GM21786 (cell line): ENCODE data around the gene SORCS1.
A peak's percentile ranks its signal among the peaks of the same experiment; 100 is the strongest.

ENCODE experiments used
- ATAC-seq: cut with Tn5 transposase; IDR thresholded peaks from one replicate; pipeline ENCODE4 v1.9.1; 2021; ENCODE audit not compliant: unreplicated experiment

Gene SORCS1

DNA sequence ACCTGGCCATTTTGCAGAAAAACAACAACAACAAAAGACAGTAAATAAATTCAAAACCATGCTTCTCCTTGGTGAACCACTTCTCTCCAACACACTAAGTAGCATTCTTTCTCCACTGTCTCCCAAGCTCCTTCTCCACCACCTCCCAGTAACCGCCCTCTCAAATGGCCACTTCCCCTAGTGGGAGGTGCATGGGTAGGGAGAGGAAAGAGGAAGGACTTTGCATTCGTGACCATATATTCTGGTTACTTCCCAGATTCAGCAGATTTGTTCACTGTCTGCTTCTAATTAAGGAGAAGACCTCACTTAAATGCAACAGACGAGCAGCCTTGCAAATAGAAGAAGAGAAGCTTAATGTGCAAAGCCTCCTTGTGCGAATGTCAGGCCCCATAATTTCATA lies 166.8 kb downstream of the SORCS1 start:
- ATAC-seq, result no peak

DNA sequence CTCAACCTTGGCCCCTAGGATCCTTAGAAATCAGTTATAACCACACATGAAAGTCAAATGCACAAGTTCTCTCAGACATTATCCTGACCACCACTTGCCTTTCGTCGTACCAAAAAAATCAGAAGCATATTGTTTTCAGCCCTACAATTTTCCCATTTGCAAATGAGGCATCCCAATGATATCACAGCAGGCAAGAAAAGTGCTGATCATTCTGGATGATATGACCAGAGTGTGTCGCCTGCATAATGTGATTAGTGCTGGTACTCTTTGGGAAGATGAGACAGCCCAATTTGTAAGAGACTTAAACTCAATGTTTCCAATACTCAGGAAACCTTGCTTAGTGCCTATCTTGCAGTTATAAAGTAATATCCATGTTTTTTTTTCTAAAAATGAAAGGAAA lies 168.0 kb downstream of the SORCS1 start:
- no peak for ATAC-seq

DNA sequence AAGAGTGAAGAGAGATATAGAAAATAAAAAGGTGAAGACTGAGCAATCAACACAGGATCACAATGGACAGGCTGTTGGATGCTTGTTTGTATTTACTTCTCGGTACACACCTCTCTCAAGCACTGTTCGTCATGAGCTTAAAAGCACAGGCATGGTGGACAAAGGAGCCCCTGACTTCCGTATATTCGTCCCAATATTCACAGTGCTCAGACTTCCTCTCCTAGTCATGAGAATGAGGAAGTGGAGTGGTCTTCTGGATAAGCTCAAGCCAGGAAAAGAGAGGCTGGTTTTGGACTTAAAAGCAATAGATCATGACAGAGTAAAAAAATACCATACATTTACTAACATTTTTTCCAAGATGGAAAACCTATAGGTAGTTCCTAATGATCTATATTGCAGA lies 172.5 kb downstream of the SORCS1 start:
- no peak for ATAC-seq

GRCh38 chr10:106991091-106991490 lies 173.4 kb downstream of the SORCS1 start:
- ATAC-seq, result no peak

DNA sequence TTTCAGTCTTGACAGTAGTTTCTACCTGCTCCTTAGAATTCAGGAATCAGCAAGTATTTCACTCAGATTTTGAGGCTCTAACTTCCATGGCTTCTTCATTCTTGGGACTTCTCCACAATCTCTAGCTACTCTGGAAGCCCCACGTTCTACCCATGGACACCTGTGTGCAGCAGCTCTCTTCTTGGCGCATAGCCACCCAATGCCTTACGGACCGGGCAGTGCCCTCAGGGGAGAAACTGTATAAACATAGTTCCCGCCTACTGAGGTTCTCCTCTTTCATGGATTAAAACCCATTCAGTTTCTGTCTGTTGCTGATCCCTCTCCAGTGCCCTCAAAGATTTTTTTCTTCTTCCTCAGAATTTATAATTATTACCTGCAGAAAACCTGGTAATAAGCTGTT lies 177.1 kb downstream of the SORCS1 start:
- ATAC-seq, result no peak

- ATAC-seq, result no peak
Measured at GRCh38 chr10:106982268-106982667, 182.2 kb downstream of the SORCS1 start.

DNA sequence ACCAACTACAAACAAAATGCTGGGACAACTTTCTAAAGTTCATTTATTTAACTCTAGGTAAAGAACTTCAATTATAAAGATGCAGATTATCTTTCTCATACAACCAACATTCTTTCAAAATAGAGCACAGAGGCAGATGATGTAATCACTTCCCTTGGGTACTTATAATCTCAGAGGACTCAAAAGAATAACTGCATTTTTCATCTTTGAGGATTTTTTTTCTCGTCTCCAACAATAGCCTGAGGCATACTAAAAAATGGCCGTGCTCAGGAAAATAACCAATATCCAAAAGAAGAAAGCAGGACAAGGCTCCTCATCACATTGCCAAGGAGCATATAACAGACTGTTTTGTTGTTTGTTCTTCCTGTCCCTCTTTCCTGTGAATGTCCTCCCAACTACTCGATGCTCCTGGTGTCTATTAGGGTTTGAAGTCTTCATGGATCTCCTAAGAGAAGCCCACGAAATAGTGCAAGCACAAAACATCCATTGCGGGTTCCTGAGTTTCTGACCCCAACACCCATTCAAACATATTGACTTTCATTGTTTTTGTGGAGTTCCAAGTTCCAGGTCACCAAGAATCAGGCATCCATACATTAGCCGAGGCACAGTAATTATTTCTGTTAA lies 182.9 kb downstream of the SORCS1 start:
- no peak for ATAC-seq

DNA sequence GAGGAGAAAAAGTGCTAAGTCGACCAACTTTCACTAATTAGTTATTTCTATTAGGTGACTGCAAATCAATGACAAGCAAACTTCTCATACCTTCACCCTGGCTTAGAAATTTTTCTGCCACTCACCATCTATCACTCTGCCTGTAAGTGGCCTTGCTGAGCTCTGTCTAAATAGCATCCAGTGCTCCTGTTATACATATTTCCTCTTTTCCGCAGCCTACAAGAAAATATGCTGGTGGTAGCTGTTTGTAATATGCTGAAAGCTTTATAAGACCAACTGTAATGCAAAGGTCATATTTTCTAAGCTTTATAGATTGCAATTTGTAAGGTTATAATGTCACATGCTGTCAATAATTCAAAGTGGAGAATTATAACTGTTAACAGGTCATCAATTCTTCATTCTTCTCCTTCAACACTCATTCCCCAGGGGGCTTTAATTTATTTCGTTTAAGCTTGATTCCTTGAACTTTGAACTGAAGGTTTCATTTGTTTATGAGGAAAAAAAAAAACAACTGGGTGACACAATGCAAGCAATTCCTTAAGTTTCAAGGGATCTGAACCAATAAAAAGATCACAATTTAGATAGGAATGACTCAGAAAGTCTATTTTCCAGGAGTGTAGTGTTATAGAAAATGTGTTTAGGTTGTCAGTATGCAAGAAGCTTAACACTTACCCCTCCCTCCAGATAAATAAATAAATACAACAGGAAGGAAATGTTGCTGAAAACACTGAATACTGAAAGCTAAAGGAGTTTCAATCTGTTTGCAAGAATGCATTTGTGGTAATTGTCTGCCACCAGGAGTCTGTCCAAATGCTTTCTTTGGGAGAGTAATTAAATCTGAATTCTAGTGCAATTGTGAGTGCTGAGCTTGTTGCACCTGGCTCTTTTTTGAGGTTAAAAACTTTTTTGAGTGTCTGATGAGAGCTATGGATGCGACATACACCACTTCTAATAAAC lies 183.7 kb downstream of the SORCS1 start:
- peak; percentile 88 for ATAC-seq

DNA sequence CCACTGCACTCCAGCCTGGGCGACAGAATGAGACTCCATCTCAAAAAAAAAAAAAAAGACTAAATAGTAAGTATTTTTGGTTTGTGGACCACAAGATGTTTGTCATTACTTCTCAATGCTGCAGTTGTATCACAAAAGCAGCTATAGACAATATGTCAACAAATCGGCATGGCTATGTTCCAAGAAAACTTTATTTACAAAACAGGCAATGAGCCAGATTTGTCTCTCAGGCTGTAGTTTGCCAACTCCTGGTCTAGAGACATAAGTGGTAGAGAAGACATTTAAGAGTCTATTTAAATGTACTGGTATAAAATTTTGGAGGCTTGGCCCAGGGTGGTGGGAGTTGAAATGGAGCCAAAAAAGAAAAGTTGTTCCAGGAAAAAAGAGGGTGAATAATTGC lies 185.8 kb downstream of the SORCS1 start:
- ATAC-seq, result no peak

GRCh38 chr10:106973716-106974115 lies 190.8 kb downstream of the SORCS1 start:
- no peak for ATAC-seq

GRCh38 chr10:106973288-106973687 lies 191.2 kb downstream of the SORCS1 start:
- no peak for ATAC-seq

DNA sequence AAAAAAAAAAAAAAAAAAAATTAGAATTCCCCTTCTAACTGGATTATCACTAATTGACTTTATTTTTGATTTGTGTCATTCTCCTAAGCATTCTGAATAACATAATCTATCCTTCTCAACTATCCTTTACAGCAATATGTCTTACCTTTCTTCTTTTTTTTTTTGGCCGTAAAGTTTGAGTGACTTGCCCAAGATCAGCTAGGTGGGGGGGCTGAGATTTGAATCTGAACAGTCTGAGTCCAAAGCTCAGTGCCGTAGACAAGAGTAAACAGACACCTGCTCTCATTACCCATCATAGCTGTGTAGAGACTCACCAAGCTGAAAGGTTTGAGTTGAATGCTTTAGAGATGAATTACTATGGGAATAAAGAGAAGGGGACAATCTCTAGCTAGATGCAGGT lies 192.1 kb downstream of the SORCS1 start:
- no peak for ATAC-seq

DNA sequence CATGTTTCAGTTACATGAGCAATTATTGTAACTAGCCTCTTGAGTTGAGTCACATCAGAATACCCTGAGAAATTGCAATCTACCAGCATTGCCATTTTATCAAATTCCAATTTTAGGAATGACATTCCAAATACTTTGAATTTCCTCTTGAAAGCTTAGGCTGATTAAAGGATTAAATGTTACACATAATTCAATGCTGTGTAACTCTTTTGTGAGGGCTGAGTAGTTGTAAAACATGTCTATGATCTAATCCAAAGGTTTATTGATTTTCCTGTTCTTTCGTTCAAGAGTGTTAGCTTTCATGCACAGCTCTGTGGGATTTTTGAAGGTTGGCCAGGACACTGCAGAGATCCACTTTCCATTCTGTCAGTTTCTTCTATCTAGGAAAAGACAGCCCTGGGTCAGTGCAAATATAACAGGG lies 193.1 kb downstream of the SORCS1 start:
- no peak for ATAC-seq

DNA sequence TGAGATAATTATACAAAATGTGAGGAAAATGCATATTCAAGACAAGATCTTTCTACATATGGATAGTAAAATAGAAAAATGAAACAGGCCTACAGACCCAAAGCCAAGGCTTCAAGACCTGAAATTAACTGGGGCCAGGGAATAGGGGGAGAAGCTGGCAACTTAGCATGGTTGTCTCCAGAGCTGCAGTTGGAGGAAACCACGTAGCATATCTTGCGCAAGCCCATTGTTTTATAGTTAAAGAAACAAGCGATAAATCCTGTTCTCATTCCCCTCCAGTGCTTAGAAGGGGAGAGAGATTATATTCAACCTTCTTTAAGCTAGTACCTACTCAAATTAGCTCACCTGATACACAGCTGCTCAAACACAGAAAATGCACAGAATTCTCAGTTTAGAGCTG lies 197.1 kb downstream of the SORCS1 start:
- ATAC-seq, result no peak

GRCh38 chr10:106960812-106961211 lies 203.7 kb downstream of the SORCS1 start:
- no peak for ATAC-seq

DNA sequence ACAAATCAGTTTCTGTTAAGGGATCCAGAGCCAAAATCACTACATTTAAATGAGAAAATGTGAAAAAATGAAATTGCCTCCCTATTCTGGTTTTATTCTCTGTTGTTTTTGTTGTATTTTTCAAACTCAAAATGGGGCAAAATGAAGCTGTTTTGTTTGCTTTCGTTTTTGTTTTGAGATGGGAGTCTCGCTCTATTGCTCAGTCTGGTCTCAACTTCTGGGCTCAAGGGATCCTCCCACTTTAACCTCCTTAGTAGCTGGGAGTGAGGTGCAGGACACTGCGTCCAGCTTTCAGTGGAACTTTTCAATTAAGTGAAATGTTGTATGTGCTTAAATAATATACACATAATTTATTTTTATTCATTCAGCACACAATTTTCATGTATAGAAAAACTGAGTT lies 205.0 kb downstream of the SORCS1 start:
- peak; percentile 35 for ATAC-seq

DNA sequence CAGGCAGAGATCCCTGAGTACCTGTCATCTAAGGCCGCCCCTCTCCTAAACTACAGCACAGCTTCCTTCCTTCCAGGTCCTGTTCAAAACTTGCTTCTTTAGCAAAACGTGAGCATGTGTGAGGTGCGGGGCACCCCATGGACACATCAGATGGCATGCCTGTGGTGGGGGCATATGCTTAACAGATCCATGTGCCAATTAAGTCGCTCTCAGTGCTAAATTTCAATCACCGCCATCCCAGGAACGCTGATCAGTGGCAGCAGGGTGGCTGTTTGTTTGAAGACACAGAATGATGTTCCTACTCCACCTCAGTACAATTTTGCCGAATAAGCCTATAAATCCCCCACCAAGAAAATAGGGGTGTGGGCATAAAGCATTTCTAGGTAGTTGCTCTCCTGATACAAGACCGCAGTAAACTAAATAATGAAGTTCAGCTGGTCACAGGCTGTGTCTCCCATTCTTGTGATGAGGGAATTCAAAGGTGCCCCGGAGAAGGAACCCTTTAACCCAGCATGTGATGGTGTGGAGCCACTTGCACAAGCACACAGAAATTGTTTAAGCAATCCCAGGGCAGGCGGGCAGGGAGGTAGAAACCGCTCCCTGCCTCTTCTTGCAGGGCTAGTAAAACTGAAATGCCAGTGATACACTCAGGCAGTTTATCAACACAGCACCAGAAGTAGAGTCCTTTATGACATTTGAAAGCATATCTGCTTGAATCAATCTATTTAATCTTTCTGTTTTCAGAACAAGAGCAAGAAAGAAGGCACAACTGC lies 205.7 kb downstream of the SORCS1 start:
- no peak for ATAC-seq

- ATAC-seq, result peak; percentile 73
Measured at GRCh38 chr10:106957823-106958588, 206.5 kb downstream of the SORCS1 start.

GRCh38 chr10:106956216-106956915 lies 208.1 kb downstream of the SORCS1 start:
- no peak for ATAC-seq

DNA sequence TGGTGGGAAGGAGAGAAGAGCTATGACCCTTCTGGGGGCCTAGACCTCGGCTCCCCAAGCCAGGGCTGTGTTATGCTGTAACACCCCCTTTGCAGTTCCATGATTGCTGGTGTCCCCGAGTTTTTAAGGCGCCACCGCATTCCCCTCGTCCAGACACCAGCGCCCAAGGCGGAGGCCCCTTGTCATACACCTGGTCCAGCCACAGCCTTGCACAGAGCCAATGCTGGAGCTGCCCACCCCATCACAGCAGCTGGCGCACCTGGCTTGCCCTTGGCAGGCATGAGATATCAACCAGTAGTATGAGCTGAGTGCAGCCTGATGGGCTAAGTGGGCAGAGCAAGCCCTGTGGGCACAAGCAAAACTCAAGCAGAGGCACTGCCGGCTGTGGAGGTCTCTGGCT lies 209.4 kb downstream of the SORCS1 start:
- no peak for ATAC-seq
